Ishikawa (cell line): Measurements from ENCODE around the gene FLYWCH2.
A peak's percentile ranks its signal among the peaks of the same experiment; 100 is the strongest.

ENCODE experiments used
- CEBPB ChIP-seq: IDR thresholded peaks from 2 replicates; pipeline ENCODE4 v1.6.1; 2012
- CREB1 ChIP-seq: IDR thresholded peaks from 2 replicates; pipeline ENCODE4 v1.6.1; 2012; ENCODE audit warnings: low read depth
- EGR1 ChIP-seq: IDR thresholded peaks from 2 replicates; pipeline ENCODE4 v1.6.1; 2012
- EP300 ChIP-seq: IDR thresholded peaks from 2 replicates; pipeline ENCODE4 v1.6.1; 2012; ENCODE audit warnings: borderline replicate concordance
- FOXM1 ChIP-seq: IDR thresholded peaks from 2 replicates; pipeline ENCODE4 v1.6.1; 2012; ENCODE audit warnings: low read depth, borderline replicate concordance
- NFIC ChIP-seq: IDR thresholded peaks from 2 replicates; pipeline ENCODE4 v1.6.1; 2012
- RAD21 ChIP-seq: IDR thresholded peaks from 2 replicates; pipeline ENCODE4 v1.6.1; 2012; ENCODE audit warnings: low read depth
- REST ChIP-seq: IDR thresholded peaks from 2 replicates; pipeline ENCODE4 v1.6.1; 2012; ENCODE audit warnings: low read depth, mild to moderate bottlenecking
- TAF1 ChIP-seq: IDR thresholded peaks from 2 replicates; pipeline ENCODE4 v1.6.1; 2012; ENCODE audit warnings: low read depth, mild to moderate bottlenecking
- TCF12 ChIP-seq: IDR thresholded peaks from 2 replicates; pipeline ENCODE4 v1.6.1; 2012; ENCODE audit warnings: low read depth
- TEAD4 ChIP-seq: IDR thresholded peaks from 2 replicates; pipeline ENCODE4 v1.6.1; 2012
- USF1 ChIP-seq: IDR thresholded peaks from 2 replicates; pipeline ENCODE4 v1.6.1; 2012
- YY1 ChIP-seq: IDR thresholded peaks from 2 replicates; pipeline ENCODE4 v1.6.1; 2012; ENCODE audit warnings: low read depth
- ZBTB7A ChIP-seq: IDR thresholded peaks from 2 replicates; pipeline ENCODE4 v1.6.1; 2012; ENCODE audit warnings: low read depth
- TF ChIP-seq, protein P1 (sequence below): IDR thresholded peaks from 2 replicates; pipeline ENCODE4 v1.6.1; 2012

FLYWCH2 gene

GRCh38 chr16:2898831-2899563 lies 16.0 kb downstream of the FLYWCH2 start:
- TF ChIP-seq NFIC: no peak
- no peak for TF ChIP-seq TAF1

- TF ChIP-seq CREB1: no peak
- TF ChIP-seq NFIC: no peak
- TF ChIP-seq TAF1: no peak
- TF ChIP-seq TCF12: no peak
- TF ChIP-seq EP300: no peak
- no peak for TF ChIP-seq CEBPB
These were observed 16.6 kb downstream of the FLYWCH2 start for GRCh38 chr16:2899564-2900072.

DNA sequence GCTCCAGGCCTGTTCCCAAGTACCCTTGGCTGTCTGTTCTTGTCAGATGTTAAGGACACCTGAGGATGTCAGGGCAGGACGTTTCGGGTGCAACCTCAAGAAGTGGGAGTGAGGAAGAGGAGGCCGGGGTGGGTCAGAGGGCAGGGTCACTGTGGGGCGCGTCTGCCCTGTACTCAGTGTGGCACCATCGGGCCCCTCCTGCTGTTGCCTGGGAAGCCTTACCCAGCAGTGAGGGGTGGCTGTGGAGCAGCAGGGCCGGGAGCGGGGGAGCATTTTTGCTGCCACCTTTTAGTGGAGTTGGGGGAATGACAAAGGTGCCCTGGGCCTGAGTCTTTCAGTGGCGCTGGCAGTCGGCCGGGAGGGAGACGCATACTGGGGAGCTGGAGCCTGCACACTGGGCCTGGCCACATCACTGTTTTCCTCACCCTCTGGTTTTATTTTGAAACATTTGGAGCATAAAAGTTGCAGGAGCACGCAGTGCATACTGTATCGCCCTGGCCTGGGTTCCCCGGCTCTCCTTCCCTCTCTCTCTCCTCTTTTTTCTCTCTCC lies 17.6 kb downstream of the FLYWCH2 start:
- TF ChIP-seq YY1 (no peak), CEBPB (no peak), CREB1 (no peak), USF1 (no peak), RAD21 (no peak), TCF12 (no peak), TAF1 (no peak), TEAD4 (no peak), EP300 (no peak), NFIC (no peak), ZBTB7A (no peak), REST (no peak), EGR1 (no peak), FOXM1 (no peak)
- TF ChIP-seq, protein P1, sequence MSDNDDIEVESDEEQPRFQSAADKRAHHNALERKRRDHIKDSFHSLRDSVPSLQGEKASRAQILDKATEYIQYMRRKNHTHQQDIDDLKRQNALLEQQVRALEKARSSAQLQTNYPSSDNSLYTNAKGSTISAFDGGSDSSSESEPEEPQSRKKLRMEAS: no peak

GRCh38 chr16:2902337-2903130 lies 19.5 kb downstream of the FLYWCH2 start:
- no peak for TF ChIP-seq TEAD4
- TF ChIP-seq CEBPB: no peak
- no peak for TF ChIP-seq CREB1
- TF ChIP-seq EGR1: no peak
- no peak for TF ChIP-seq REST
- TF ChIP-seq TCF12: no peak
- TF ChIP-seq FOXM1: no peak
- no peak for TF ChIP-seq TAF1
- no peak for TF ChIP-seq USF1
- TF ChIP-seq ZBTB7A: no peak
- TF ChIP-seq, protein P1: no peak
- no peak for TF ChIP-seq EP300
- TF ChIP-seq YY1: no peak

- TF ChIP-seq, protein P1: peak; percentile 47; the same call in 1 of the 2 replicates
- no peak for TF ChIP-seq EP300
- no peak for TF ChIP-seq TCF12
- TF ChIP-seq EGR1: no peak
- TF ChIP-seq NFIC: peak; percentile 26; the same call in 1 of the 2 replicates
- TF ChIP-seq ZBTB7A: peak; percentile 88
- peak; percentile 4; the same call in 1 of the 2 replicates for TF ChIP-seq USF1
- TF ChIP-seq TEAD4: no peak; the same call in 1 of the 2 replicates
- no peak for TF ChIP-seq CREB1
- no peak for TF ChIP-seq FOXM1
- TF ChIP-seq CEBPB: 0 out of 2 replicates have a peak, but pooled peaks have one; percentile 29
- TF ChIP-seq YY1: peak; percentile 83
- peak; percentile 32; the same call in 1 of the 2 replicates for TF ChIP-seq TAF1
- peak; percentile 40; the same call in 1 of the 2 replicates for TF ChIP-seq RAD21
- TF ChIP-seq REST: 0 out of 2 replicates have a peak, but pooled peaks have one; percentile 45
These were observed 21.3 kb downstream of the FLYWCH2 start for GRCh38 chr16:2904100-2904921.
